AG09319 (cell line): ENCODE measurements around the gene CASKIN2.

ENCODE experiments used
- DNase-seq: peaks from one replicate; pipeline ENCODE4 v3.0.0-alpha.2; 2010; ENCODE audit warnings: low read depth; ENCODE audit errors: extremely low read depth
- CTCF ChIP-seq: IDR thresholded peaks from 2 replicates; pipeline ENCODE4 v1.5.1; 2011; ENCODE audit warnings: low read depth, mild to moderate bottlenecking, inconsistent platforms, low read length, moderate library complexity

The CASKIN2 gene

GRCh38 chr17:75559958-75560533, 44.7 kb upstream of the CASKIN2 start:
- TF ChIP-seq CTCF = no peak
- DNase-seq = no peak

- no peak for DNase-seq
- TF ChIP-seq CTCF = no peak
These were observed 43.6 kb upstream of the CASKIN2 start for GRCh38 chr17:75558666-75559530.

- no peak for DNase-seq
- TF ChIP-seq CTCF = no peak
These were observed 42.7 kb upstream of the CASKIN2 start for GRCh38 chr17:75557852-75558665.

- peak; percentile 27 for DNase-seq
These were observed 41.9 kb upstream of the CASKIN2 start for GRCh38 chr17:75557075-75557851.

GRCh38 chr17:75555679-75556153, 40.4 kb upstream of the CASKIN2 start:
- no peak for TF ChIP-seq CTCF
- no peak for DNase-seq

More at GRCh38 chr17:75557075-75557851, 41.9 kb upstream of the CASKIN2 start:
- no peak for TF ChIP-seq CTCF

GRCh38 chr17:75553295-75554110, 38.2 kb upstream of the CASKIN2 start:
- no peak for TF ChIP-seq CTCF
- no peak for DNase-seq
